Stomach (tissue), 9 donors: ENCODE measurements around the gene EIPR1. TPM values are rescaled to one million over a fixed set of nuclear protein-coding genes. Genes with fewer than 3 reads are reported as not detected.

Experiments used
- DNase-seq, 2 donors: peaks; one replicate each; pipeline versions ENCODE4 v3.0.0 to v3.0.0-alpha.2; 2013 to 2019
- H3K27ac ChIP-seq, 5 donors: fragments of 200-600 bp in 4 of 5; sonication (generic) in 4 of 5; one replicate each; pipeline ENCODE4 v1.5.1; 2013 to 2019; ENCODE audit warnings: mild to moderate bottlenecking in 1 of 5, moderate library complexity in 1 of 5
- H3K27me3 ChIP-seq, 3 donors: fragments of 200-600 bp; sonication (generic); one replicate each; pipeline ENCODE4 v1.5.1; 2017 to 2019; ENCODE audit warnings: mixed run types in 1 of 3
- H3K36me3 ChIP-seq, 4 donors: fragments of 200-600 bp; sonication (generic); 1 replicate in 3 of 4; 2 replicates in 1 of 4; pipeline ENCODE4 v1.5.1; 2016 to 2019
- H3K4me1 ChIP-seq, 4 donors: fragments of 200-600 bp; sonication (generic); one replicate each; pipeline ENCODE4 v1.5.1; 2016 to 2019
- H3K4me3 ChIP-seq, 4 donors: fragments of 200-600 bp; sonication (generic) in 3 of 4; one replicate each; pipeline ENCODE4 v1.5.1; 2016 to 2019; ENCODE audit warnings: mild to moderate bottlenecking in 1 of 4
- H3K9me3 ChIP-seq, 4 donors: fragments of 200-600 bp; sonication (generic); one replicate each; pipeline ENCODE4 v1.5.1; 2016 to 2019
- EP300 ChIP-seq: sonication (generic); formaldehyde crosslinking; IDR thresholded peaks from one replicate; pipeline ENCODE4 v1.6.1; 2017; ENCODE audit warnings: antibody characterized with exemption
- POLR2A ChIP-seq, 4 donors: fragments of 450-650 bp; IDR thresholded peaks; one replicate each; pipeline ENCODE4 v1.6.1; 2016; ENCODE audit warnings: antibody characterized with exemption in 4 of 4, control low read depth in 2 of 4, mild to moderate bottlenecking in 1 of 4, moderate library complexity in 1 of 4
- POLR2AphosphoS5 ChIP-seq, 3 donors: sonication (generic); formaldehyde crosslinking; IDR thresholded peaks; one replicate each; pipeline ENCODE4 v1.6.1; 2016; ENCODE audit warnings: antibody characterized with exemption in 3 of 3
- WGBS, 5 donors: extraction: QIAGEN DNeasy Blood & Tissue Kit in 3 of 5; methylation state at CpG; one replicate each; pipeline versions ENCODE4 v1.1.5 to v1.1.7; 2013 to 2018; 5-methylcytosine and 5-hydroxymethylcytosine counted together
- intact Hi-C: fragments of 100-400 bp; cut with DNase I; formaldehyde crosslinking; loops from one replicate; pipeline ENCODE4 v1.15.1; 2023; ENCODE audit warnings: low total_unique reads
- polyA plus RNA-seq, 3 donors: library from polyadenylated mRNA; stranded (reverse); fragments of 200-250 nt; gene quantifications; one replicate each; pipeline ENCODE4 v1.2.3, GENCODE V29; 2013
- total RNA-seq, 5 donors: library from RNA; depleted of rRNA; stranded (reverse); fragments of >200 nt; gene quantifications; one replicate each; pipeline versions ENCODE4 v1.1.0 to v1.2.3, GENCODE V29; 2014 to 2016
- TF ChIP-seq, protein P1 (sequence below), 7 experiments: fragments of 450-650 bp in 4 of 7; fragments of 200-600 bp in 3 of 7; sonication (generic) in 3 of 7; IDR thresholded peaks; one replicate each; pipeline ENCODE4 v1.5.1; 2016 to 2019; ENCODE audit warnings: antibody characterized with exemption in 7 of 7, control low read depth in 2 of 7, mild to moderate bottlenecking in 1 of 7
- donor health status: healthy with polysubstance abuse.
- donor health status: Bipolar disorder and iron deficiency.
- donor health status: healthy.

Gene EIPR1
- total and polyA plus RNA-seq, 8 donors, result 1.2 to 39.4 (median 12.7) TPM

- Histone ChIP-seq H3K27ac (peak overlapping the region in 2 of 5 donors; percentile 0 to 4), H3K36me3 (no peaks in the 10 kb centered on the region), H3K4me1 (peaks cover 0 to 6% (median 0%) of the 10 kb centered on the region in 4 donors), H3K9me3 (peaks cover 0 to 10% (median 4%) of the 10 kb centered on the region in 4 donors), H3K27me3 (no peaks in the 10 kb centered on the region), H3K4me3 (no peak overlapping the region)
- intact Hi-C loops, result no loop called here
- TF ChIP-seq POLR2AphosphoS5 (IDR thresholded peaks at IDR 0.05) (no peak), EP300 (no peak), POLR2A (IDR thresholded peaks at IDR 0.05) (no peak)
- TF ChIP-seq, protein P1, sequence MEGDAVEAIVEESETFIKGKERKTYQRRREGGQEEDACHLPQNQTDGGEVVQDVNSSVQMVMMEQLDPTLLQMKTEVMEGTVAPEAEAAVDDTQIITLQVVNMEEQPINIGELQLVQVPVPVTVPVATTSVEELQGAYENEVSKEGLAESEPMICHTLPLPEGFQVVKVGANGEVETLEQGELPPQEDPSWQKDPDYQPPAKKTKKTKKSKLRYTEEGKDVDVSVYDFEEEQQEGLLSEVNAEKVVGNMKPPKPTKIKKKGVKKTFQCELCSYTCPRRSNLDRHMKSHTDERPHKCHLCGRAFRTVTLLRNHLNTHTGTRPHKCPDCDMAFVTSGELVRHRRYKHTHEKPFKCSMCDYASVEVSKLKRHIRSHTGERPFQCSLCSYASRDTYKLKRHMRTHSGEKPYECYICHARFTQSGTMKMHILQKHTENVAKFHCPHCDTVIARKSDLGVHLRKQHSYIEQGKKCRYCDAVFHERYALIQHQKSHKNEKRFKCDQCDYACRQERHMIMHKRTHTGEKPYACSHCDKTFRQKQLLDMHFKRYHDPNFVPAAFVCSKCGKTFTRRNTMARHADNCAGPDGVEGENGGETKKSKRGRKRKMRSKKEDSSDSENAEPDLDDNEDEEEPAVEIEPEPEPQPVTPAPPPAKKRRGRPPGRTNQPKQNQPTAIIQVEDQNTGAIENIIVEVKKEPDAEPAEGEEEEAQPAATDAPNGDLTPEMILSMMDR (IDR thresholded peaks at IDR 0.05), result no peak
- peak in 1 of 2 donors; percentile 26 for DNase-seq
- WGBS, 5 donors, result 48 to 68% (median 63%) methylated on average over 9 of the region's 9 CpGs
Measured at GRCh38 chr2:3222636-3223035, 155.0 kb downstream of the EIPR1 start.

- H3K9me3 ChIP-seq, result peaks cover 0 to 7% (median 0%) of the 10 kb centered on the region in 4 donors
- intact Hi-C loops, result no loop called here
- 95 to 99% (median 98%) methylated on average over 4 of the region's 4 CpGs for WGBS, 5 donors
- TF ChIP-seq, protein P1 (IDR thresholded peaks at IDR 0.05), result no peak
- no peak for TF ChIP-seq EP300
- no peak for TF ChIP-seq POLR2AphosphoS5 (IDR thresholded peaks at IDR 0.05)
- no peak for TF ChIP-seq POLR2A (IDR thresholded peaks at IDR 0.05)
- no peak overlapping the region for H3K4me3 ChIP-seq
- H3K36me3 ChIP-seq, result no peaks in the 10 kb centered on the region
- peaks cover 0 to 6% (median 0%) of the 10 kb centered on the region in 4 donors for H3K4me1 ChIP-seq
- DNase-seq, result no peak
- H3K27ac ChIP-seq, result no peak overlapping the region
- no peaks in the 10 kb centered on the region for H3K27me3 ChIP-seq
Measured at GRCh38 chr2:3219536-3219935, 158.1 kb downstream of the EIPR1 start.

- H3K4me3 ChIP-seq, result no peak overlapping the region
- H3K4me1 ChIP-seq, result peaks cover 0 to under 1% (median 0%) of the 10 kb centered on the region in 4 donors
- H3K36me3 ChIP-seq, result peaks cover 0 to 4% (median 1%) of the 10 kb centered on the region in 4 donors
- H3K27me3 ChIP-seq, result no peaks in the 10 kb centered on the region
- no peak overlapping the region for H3K27ac ChIP-seq
- TF ChIP-seq, protein P1 (IDR thresholded peaks at IDR 0.05), result no peak
- no peak for TF ChIP-seq EP300
- TF ChIP-seq POLR2A (IDR thresholded peaks at IDR 0.05), result no peak
- no peak for TF ChIP-seq POLR2AphosphoS5 (IDR thresholded peaks at IDR 0.05)
- no peak for DNase-seq
- WGBS, 5 donors, result 73 to 87% (median 80%) methylated on average over 6 to 7 of the region's 7 CpGs
- no peaks in the 10 kb centered on the region for H3K9me3 ChIP-seq
- intact Hi-C loops, result no loop called here
Measured at GRCh38 chr2:3217646-3218045, 160.0 kb downstream of the EIPR1 start.

GRCh38 chr2:3216841-3217495 is 160.7 kb downstream of the EIPR1 start:
- no peak overlapping the region for H3K4me3 ChIP-seq
- TF ChIP-seq, protein P1 (IDR thresholded peaks at IDR 0.05), result no peak
- no peak for TF ChIP-seq POLR2AphosphoS5 (IDR thresholded peaks at IDR 0.05)
- no peak for TF ChIP-seq EP300
- TF ChIP-seq POLR2A (IDR thresholded peaks at IDR 0.05), result no peak
- peaks cover 0 to 9% (median 5%) of the 10 kb centered on the region in 4 donors for H3K36me3 ChIP-seq
- 81 to 88% (median 86%) methylated on average over 7 of the region's 7 CpGs for whole genome bisulfite sequencing, 5 donors
- no peaks in the 10 kb centered on the region for H3K9me3 ChIP-seq
- DNase-seq, result no peak
- no peaks in the 10 kb centered on the region for H3K4me1 ChIP-seq
- intact Hi-C loops, result no loop called here
- no peaks in the 10 kb centered on the region for H3K27me3 ChIP-seq
- no peak overlapping the region for H3K27ac ChIP-seq
